SU-DHL-6 (cell line): ENCODE measurements around the gene PIGP.
"Not testable (repeated sequence)": the region's sequence is repeated elsewhere in the genome, so short reads cannot be mapped to it uniquely, and the experiment has no call there.

ENCODE experiments used
- H2AFZ ChIP-seq: fragments of 200-600 bp; sonication (generic); 2 replicates; pipeline ENCODE4 v1.6.1; 2014; ENCODE audit warnings: low read depth, mild to moderate bottlenecking, moderate library complexity, mixed read lengths, antibody characterized with exemption, low read length; ENCODE audit not compliant: severe bottlenecking
- H3F3A ChIP-seq: fragments of 200-600 bp; shearing (Covaris generic); 2 replicates; pipeline ENCODE4 v1.6.0; 2016; ENCODE audit warnings: antibody characterized with exemption, mild to moderate bottlenecking; ENCODE audit not compliant: insufficient read depth
- H3K27ac ChIP-seq: fragments of 200-600 bp; sonication (generic); 2 replicates; pipeline ENCODE4 v1.5.1; 2016; ENCODE audit warnings: low read depth, mild to moderate bottlenecking, low read length, moderate library complexity, mixed read lengths
- H3K27me3 ChIP-seq: fragments of 200-600 bp; sonication (generic), shearing (Covaris generic); 2 replicates; pipeline ENCODE4 v1.6.0; 2014; ENCODE audit warnings: mild to moderate bottlenecking, low read length
- H3K36me3 ChIP-seq: fragments of 200-600 bp; sonication (generic); 2 replicates; pipeline ENCODE4 v1.6.1; 2014; ENCODE audit warnings: mild to moderate bottlenecking, low read length, mixed read lengths
- H3K4me2 ChIP-seq: fragments of 300-600, 200-600 bp; shearing (Covaris generic), sonication (generic); 2 replicates; pipeline ENCODE4 v1.6.0; 2014; ENCODE audit warnings: low read length, low read depth, mild to moderate bottlenecking; ENCODE audit not compliant: poor library complexity, severe bottlenecking
- H3K4me3 ChIP-seq: fragments of 200-600 bp; sonication (generic); 2 replicates; pipeline ENCODE4 v1.5.1; 2014; ENCODE audit warnings: antibody characterized with exemption, low read length, mild to moderate bottlenecking, mixed read lengths; ENCODE audit not compliant: insufficient read depth, poor library complexity, severe bottlenecking
- H3K79me2 ChIP-seq: fragments of 200-600 bp; sonication (generic); 2 replicates; pipeline ENCODE4 v1.6.1; 2014; ENCODE audit warnings: mild to moderate bottlenecking, low read length, moderate library complexity; ENCODE audit not compliant: insufficient read depth
- H3K9ac ChIP-seq: fragments of 200-600 bp; sonication (generic); 2 replicates; pipeline ENCODE4 v1.7.0; 2014; ENCODE audit warnings: mild to moderate bottlenecking, low read length
- H3K9me2 ChIP-seq: fragments of 200-600 bp; sonication (generic); replicated peaks from 2 replicates; pipeline ENCODE4 v1.6.1; 2014; ENCODE audit warnings: low read length; ENCODE audit not compliant: insufficient read depth
- H3K9me3 ChIP-seq: fragments of 200-600 bp; sonication (generic); 2 replicates; pipeline ENCODE4 v1.6.1; 2014; ENCODE audit warnings: low read length, mixed read lengths; ENCODE audit not compliant: insufficient read depth
- H4K20me1 ChIP-seq: fragments of 200-600 bp; sonication (generic); 2 replicates; pipeline ENCODE4 v1.6.1; 2014; ENCODE audit warnings: low read depth, mild to moderate bottlenecking, antibody characterized with exemption, low read length, moderate library complexity, mixed read lengths
- EZH2phosphoT487 ChIP-seq: fragments of 200-600 bp; sonication (generic), shearing (Covaris generic); conservative IDR thresholded peaks from 2 replicates; pipeline ENCODE4 v1.6.1; 2018; ENCODE audit warnings: mild to moderate bottlenecking, antibody characterized with exemption, low read length, moderate library complexity, mixed read lengths
- TF ChIP-seq, protein P1 (sequence below): fragments of 200-600 bp; sonication (generic); IDR thresholded peaks from one replicate; pipeline ENCODE4 v1.5.1; 2017; ENCODE audit warnings: antibody characterized with exemption, mild to moderate bottlenecking, low read length, moderate library complexity; ENCODE audit not compliant: insufficient read depth, poor library complexity, severe bottlenecking

Gene PIGP

DNA sequence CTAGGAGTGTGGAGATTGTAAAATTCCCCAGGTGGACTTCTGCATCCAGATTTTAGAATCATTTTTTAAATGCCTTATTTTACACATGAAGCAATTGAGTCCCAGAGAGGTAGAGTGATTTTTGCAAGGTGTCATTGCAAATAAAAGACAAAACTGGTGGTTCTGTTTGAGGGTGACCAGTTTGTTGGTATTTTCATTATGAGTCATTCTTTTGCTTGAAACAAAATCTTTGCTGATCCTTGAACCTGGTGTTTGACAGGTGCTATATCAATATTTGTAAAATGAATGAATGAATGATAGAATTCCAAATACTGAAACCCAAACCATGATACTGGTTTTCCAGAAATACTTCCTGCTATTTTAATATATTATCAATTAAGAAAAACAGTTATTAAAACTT is 44.3 kb upstream of the PIGP start:
- Histone ChIP-seq H4K20me1 (no peaks in the 10 kb centered on the region), H3K27me3 (no peaks in the 10 kb centered on the region), H3K36me3 (no peaks in the 10 kb centered on the region), H3K9me2 (no peaks in the 10 kb centered on the region), H2AFZ (no peak overlapping the region), H3K9ac (no peak overlapping the region), H3F3A (no peaks in the 10 kb centered on the region; the same call in 1 of the 2 replicates), H3K4me2 (no peak overlapping the region), H3K27ac (no peak overlapping the region), H3K79me2 (no peaks in the 10 kb centered on the region), H3K4me3 (no peak overlapping the region), H3K9me3 (no peaks in the 10 kb centered on the region)
- TF ChIP-seq, protein P1, sequence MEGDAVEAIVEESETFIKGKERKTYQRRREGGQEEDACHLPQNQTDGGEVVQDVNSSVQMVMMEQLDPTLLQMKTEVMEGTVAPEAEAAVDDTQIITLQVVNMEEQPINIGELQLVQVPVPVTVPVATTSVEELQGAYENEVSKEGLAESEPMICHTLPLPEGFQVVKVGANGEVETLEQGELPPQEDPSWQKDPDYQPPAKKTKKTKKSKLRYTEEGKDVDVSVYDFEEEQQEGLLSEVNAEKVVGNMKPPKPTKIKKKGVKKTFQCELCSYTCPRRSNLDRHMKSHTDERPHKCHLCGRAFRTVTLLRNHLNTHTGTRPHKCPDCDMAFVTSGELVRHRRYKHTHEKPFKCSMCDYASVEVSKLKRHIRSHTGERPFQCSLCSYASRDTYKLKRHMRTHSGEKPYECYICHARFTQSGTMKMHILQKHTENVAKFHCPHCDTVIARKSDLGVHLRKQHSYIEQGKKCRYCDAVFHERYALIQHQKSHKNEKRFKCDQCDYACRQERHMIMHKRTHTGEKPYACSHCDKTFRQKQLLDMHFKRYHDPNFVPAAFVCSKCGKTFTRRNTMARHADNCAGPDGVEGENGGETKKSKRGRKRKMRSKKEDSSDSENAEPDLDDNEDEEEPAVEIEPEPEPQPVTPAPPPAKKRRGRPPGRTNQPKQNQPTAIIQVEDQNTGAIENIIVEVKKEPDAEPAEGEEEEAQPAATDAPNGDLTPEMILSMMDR = no peak
- TF ChIP-seq EZH2phosphoT487 = no peak

DNA sequence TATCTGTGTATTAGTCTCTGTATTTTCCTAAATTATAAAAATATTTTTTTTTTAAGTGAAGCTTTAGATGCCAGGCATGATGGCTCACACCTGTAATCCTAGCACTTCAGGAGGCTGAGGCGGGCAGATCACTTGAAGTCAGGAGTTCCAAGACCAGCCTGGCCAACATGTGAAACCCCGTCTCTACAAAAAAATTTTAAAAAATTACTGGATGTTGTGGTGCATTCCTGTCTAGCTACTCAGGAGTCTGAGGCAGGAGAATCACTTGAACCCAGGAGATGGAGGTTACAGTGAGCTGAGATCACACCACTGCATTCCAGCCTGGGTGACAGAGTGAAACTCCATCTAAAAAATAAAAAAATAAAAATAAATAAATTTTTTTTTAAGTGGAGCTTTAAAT is 43.6 kb upstream of the PIGP start:
- not testable (repeated sequence) for H3K4me3 ChIP-seq, H3K27me3 ChIP-seq

DNA sequence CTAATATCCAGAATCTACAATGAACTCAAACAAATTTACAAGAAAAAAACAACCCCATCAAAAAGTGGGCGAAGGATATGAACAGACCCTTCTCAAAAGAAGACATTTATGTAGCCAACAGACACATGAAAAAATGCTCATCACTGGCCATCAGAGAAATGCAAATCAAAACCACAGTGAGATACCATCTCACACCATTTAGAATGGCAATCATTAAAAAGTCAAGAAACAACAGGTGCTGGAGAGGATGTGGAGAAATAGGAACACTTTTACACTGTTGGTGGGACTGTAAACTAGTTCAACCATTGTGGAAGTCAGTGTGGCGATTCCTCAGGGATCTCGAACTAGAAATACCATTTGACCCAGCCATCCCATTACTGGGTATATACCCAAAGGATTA is 41.4 kb upstream of the PIGP start:
- not testable (repeated sequence) for H2AFZ ChIP-seq, H3K27me3 ChIP-seq, H3K4me3 ChIP-seq, H3K9ac ChIP-seq, H3K27ac ChIP-seq, H3K9me3 ChIP-seq, H3K9me2 ChIP-seq, H3K4me2 ChIP-seq, H3K36me3 ChIP-seq, H3F3A ChIP-seq, H4K20me1 ChIP-seq, H3K79me2 ChIP-seq

More for the DNA sequence above, 43.6 kb upstream of the PIGP start:
- H3K79me2 ChIP-seq, H2AFZ ChIP-seq, H3K9me2 ChIP-seq, H3F3A ChIP-seq, H3K36me3 ChIP-seq, H3K9me3 ChIP-seq, H3K4me2 ChIP-seq, H3K9ac ChIP-seq, H3K27ac ChIP-seq, H4K20me1 ChIP-seq: not testable (repeated sequence)

DNA sequence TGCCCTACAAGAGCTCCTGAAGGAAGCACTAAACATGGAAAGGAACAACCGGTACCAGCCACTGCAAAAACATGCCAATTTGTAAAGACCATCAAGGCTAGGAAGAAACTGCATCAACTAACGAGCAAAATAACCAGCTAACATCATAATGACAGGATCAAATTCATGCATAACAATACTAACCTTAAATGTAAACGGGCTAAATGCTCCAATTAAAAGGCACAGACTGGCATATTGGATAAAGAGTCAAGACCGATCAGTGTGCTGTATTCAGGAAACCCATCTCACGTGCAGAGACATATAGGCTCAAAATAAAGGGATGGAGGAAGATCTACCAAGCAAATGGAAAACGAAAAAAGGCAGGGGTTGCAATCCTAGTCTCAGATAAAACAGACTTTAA is 38.2 kb upstream of the PIGP start:
- not testable (repeated sequence) for H3K9me3 ChIP-seq, H3K36me3 ChIP-seq, H3K27me3 ChIP-seq, H3K4me3 ChIP-seq, H3K79me2 ChIP-seq, H3K9ac ChIP-seq, H3K4me2 ChIP-seq, H3K27ac ChIP-seq, H3F3A ChIP-seq, H2AFZ ChIP-seq, H3K9me2 ChIP-seq, H4K20me1 ChIP-seq

DNA sequence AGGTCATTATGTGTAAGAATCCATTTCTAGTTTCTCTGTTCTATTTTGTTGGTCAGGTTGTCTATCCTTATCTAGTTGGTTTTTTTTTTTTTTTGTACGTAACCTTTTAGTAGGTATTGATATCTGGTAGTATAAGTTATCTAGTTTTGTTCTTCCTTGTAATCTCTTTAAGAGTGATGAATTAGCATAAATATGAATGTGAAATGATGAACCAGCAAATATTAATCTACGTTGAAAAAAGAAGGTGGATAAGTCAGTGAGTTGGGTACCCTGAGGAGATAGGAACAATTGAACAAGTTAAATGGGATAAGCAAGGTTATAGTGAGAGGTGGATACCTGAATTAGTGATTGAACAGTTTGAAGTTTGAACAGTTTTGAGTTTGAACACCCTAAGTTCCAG is 34.1 kb upstream of the PIGP start:
- Histone ChIP-seq H3K79me2 (no peaks in the 10 kb centered on the region), H4K20me1 (no peaks in the 10 kb centered on the region)

DNA sequence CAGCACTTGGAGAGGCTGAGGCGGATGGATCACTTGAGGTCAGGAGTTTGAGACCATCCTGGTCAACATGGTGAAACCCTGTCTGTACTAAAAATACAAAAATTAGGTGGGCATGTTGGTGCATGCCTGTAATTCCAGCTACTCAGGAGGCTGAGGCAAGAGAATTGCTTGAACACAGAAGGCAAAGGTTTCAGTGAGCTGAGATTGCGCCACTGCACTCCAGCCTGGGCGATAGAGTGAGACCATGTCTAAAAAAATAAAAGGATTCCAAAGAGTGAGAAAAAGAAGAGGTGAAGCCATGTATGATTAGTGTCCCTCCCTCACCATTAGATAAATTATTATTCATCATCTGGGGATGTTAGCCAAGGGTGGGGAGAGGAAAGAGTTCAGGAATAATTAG is 29.9 kb upstream of the PIGP start:
- H3K9me2 ChIP-seq, H3K27me3 ChIP-seq, H3K27ac ChIP-seq, H3K79me2 ChIP-seq, H3K4me2 ChIP-seq, H3K36me3 ChIP-seq, H3F3A ChIP-seq, H4K20me1 ChIP-seq, H3K9me3 ChIP-seq, H3K9ac ChIP-seq, H2AFZ ChIP-seq, H3K4me3 ChIP-seq: not testable (repeated sequence)

More for the DNA sequence above, 34.1 kb upstream of the PIGP start:
- Histone ChIP-seq H3K9me3 (no peaks in the 10 kb centered on the region), H3K4me2 (no peak overlapping the region), H3K27ac (no peak overlapping the region), H3K9ac (no peak overlapping the region), H3K27me3 (no peaks in the 10 kb centered on the region), H3K4me3 (no peak overlapping the region), H3F3A (no peaks in the 10 kb centered on the region), H3K9me2 (no peaks in the 10 kb centered on the region), H2AFZ (no peak overlapping the region), H3K36me3 (peaks cover 2% of the 10 kb centered on the region; the same call in 1 of the 2 replicates)
- TF ChIP-seq, protein P1 = no peak
- TF ChIP-seq EZH2phosphoT487 = no peak
